NB4 (cell line): ENCODE measurements around the gene FRS2.
"Not testable (repeated sequence)": the region's sequence is repeated elsewhere in the genome, so short reads cannot be mapped to it uniquely, and the experiment has no call there.

Experiments
- DNase-seq: peaks from one replicate; pipeline ENCODE4 v3.0.0; 2010; ENCODE audit warnings: low read depth
- H3K4me3 ChIP-seq: one replicate; pipeline ENCODE4 v1.5.1; 2011; ENCODE audit warnings: mild to moderate bottlenecking, low read depth, low read length, moderate library complexity
- MYC ChIP-seq: IDR thresholded peaks from 2 replicates; pipeline ENCODE4 v1.6.1; 2011; ENCODE audit warnings: low read depth, low read length
- POLR2A ChIP-seq: IDR thresholded peaks from 2 replicates; pipeline ENCODE4 v1.6.1; 2011; ENCODE audit warnings: mild to moderate bottlenecking; ENCODE audit not compliant: insufficient read length; ENCODE audit errors: extremely low read depth
- TF ChIP-seq, protein P1 (sequence below): IDR thresholded peaks from 2 replicates; pipeline ENCODE4 v1.6.1; 2011; ENCODE audit warnings: low read depth, low read length
- TF ChIP-seq, protein P2 (sequence below): IDR thresholded peaks from one replicate; pipeline ENCODE4 v1.5.1; 2012; ENCODE audit warnings: low read depth, low read length

The FRS2 gene

DNA sequence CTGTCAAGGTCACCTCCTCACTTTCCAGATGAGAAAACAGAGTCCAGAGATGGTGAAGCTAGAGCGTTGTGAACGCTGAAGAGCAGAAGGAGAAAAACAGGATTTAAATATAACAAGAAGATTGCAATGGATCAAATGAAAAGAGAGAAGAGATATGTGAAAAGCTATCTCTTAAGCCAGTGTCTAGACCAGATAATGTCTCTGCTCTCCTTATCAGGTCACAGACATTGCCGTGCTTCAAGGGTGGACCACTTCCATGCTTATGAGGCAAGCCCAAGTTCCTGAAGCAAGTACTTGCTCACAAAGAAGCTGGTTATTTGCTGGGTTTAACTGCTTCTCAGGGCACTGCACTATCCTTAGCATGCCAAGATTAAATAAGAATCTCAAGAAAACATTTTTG lies 31.6 kb upstream of the FRS2 start:
- DNase-seq = no peak
- TF ChIP-seq, protein P1, sequence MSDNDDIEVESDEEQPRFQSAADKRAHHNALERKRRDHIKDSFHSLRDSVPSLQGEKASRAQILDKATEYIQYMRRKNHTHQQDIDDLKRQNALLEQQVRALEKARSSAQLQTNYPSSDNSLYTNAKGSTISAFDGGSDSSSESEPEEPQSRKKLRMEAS = no peak
- TF ChIP-seq POLR2A = no peak
- TF ChIP-seq MYC = no peak
- TF ChIP-seq, protein P2, sequence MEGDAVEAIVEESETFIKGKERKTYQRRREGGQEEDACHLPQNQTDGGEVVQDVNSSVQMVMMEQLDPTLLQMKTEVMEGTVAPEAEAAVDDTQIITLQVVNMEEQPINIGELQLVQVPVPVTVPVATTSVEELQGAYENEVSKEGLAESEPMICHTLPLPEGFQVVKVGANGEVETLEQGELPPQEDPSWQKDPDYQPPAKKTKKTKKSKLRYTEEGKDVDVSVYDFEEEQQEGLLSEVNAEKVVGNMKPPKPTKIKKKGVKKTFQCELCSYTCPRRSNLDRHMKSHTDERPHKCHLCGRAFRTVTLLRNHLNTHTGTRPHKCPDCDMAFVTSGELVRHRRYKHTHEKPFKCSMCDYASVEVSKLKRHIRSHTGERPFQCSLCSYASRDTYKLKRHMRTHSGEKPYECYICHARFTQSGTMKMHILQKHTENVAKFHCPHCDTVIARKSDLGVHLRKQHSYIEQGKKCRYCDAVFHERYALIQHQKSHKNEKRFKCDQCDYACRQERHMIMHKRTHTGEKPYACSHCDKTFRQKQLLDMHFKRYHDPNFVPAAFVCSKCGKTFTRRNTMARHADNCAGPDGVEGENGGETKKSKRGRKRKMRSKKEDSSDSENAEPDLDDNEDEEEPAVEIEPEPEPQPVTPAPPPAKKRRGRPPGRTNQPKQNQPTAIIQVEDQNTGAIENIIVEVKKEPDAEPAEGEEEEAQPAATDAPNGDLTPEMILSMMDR = no peak
- H3K4me3 ChIP-seq = no peak overlapping the region

DNA sequence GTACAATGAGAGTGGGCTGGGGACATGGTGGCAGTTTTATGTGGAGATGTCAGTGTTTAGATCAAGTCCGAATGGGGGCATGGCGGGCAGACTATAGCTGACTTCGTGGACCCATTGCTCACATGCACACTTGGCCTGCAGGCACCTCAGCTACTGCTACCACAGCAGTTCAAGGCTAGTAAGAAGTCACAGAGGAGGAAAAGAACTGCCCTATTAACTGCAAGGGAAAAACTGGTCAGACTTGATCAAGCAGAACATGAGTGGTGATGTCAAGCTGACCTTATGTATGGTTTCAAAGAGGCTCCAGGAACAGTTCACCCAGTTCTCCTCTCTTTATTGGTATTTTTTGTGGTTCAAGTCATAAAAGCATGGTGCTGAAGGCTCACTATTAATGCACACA lies 30.2 kb upstream of the FRS2 start:
- DNase-seq = no peak
- TF ChIP-seq MYC = no peak
- TF ChIP-seq, protein P2 = no peak
- no peak for TF ChIP-seq POLR2A
- TF ChIP-seq, protein P1 = no peak
- H3K4me3 ChIP-seq = no peak overlapping the region

DNA sequence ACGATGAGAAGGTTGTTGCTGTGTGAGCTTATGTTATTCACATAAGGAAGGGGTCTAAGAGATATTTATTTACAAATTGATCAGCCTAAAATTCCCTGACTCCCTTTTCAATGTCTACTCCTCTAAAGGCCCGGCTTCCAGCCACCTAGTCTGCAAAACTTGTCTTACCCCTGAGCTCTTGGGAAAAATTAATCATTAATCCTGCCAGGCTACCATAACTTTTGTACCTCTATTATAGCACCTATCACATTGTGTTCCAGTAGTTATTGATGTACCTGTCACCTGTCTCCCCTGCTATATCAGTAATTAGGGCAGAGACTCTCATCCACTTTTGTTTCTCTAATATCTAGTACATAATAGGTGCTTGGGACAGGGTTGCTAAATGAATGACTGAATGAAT lies 29.3 kb upstream of the FRS2 start:
- TF ChIP-seq POLR2A (no peak), MYC (no peak)
- TF ChIP-seq, protein P2 = no peak
- TF ChIP-seq, protein P1 = no peak
- DNase-seq = no peak
- H3K4me3 ChIP-seq = no peak overlapping the region

DNA sequence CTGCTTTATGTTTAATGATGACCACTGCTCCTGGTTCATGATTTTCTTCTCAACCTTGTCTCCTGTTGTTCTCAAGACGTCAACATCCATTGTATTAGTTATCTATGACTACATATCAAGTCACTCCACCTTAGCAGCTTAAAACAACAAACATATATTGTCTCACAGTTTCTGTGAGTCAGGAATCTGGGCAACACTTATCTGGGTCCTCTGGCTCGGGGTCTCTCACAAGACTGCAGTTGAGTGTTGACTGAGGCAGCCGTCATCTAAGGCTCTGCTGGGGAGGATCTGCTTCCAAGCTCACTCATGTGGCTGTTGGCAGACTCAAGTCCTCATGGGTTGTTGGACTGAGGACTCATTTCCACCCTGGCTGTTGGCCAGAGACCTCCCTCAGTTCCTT lies 27.3 kb upstream of the FRS2 start:
- no peak for DNase-seq
- TF ChIP-seq, protein P1 = no peak
- TF ChIP-seq POLR2A (no peak), MYC (no peak)
- TF ChIP-seq, protein P2 = no peak

DNA sequence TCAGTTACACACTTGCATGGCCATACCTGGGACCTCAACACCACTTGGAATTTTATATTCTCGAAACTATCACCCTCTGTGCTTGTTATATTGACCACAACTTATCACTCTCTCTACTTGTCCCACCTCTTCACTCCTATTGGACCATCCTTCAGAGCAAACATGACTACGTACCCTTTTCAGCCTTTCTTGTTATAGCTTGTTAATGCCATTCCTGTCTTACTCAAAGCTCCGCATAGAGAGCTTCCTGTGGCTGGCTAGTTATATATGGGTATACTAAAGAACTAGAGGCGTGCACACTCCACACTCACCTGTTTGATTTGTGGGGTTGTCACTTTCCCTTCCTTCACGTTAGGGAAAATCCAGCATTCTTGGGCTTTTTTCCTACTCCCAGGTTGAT lies 26.3 kb upstream of the FRS2 start:
- H3K4me3 ChIP-seq = no peak overlapping the region
- TF ChIP-seq, protein P2 = no peak
- no peak for TF ChIP-seq POLR2A

More for the DNA sequence above, 27.3 kb upstream of the FRS2 start:
- H3K4me3 ChIP-seq = no peak overlapping the region

DNA sequence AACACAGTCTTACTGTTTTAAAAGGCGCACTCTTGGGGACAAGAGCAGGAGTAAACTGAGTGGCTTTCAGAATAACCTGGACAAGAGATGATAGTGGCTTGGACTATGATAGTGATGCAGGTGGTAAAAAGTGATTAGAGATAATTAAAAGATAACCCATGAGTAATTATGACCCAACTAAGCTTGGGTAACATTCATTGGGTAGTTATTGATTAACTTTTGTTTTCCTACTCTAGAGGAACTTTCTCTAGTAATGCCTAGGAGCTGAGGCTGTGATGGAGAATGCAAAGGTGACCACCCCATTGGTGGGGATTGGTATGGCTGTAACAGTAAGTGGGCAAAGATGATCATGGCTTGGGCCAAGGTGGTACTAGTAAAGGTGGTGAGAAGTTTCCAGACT lies 22.3 kb upstream of the FRS2 start:
- DNase-seq = no peak

More for the DNA sequence above, 26.3 kb upstream of the FRS2 start:
- no peak for DNase-seq

DNA sequence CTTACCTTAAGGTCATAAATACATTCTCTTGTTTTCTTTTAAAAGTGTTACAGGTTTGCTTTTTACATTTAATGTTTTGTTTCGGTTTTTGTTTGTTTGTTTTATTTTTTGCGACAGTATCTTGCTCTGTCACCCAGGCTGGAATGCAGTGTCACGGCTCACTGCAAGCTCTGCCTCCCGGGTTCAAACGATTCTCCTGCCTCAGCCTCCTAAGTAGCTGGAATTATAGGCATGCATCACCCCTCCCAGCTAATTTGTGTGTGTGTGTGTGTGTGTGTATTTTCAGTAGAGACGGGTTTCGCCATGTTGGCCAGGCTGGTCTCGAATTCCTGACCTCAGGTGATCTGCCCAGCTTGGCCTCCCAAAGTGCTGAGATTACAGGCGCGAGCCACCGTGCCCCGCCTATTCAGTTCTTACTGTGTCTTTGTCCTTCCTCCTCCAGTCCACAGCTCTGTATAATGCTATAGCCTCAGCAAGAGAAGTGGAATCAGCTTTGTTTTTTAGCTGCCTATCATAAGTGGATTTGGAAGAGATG lies 17.5 kb upstream of the FRS2 start:
- not testable (repeated sequence) for DNase-seq, H3K4me3 ChIP-seq

More for the DNA sequence above, 22.3 kb upstream of the FRS2 start:
- H3K4me3 ChIP-seq = no peak overlapping the region
- TF ChIP-seq, protein P1 = no peak
- no peak for TF ChIP-seq POLR2A
- TF ChIP-seq, protein P2 = no peak
- no peak for TF ChIP-seq MYC
